ENCODE results near the gene PLPPR4.

PLPPR4 gene

DNA sequence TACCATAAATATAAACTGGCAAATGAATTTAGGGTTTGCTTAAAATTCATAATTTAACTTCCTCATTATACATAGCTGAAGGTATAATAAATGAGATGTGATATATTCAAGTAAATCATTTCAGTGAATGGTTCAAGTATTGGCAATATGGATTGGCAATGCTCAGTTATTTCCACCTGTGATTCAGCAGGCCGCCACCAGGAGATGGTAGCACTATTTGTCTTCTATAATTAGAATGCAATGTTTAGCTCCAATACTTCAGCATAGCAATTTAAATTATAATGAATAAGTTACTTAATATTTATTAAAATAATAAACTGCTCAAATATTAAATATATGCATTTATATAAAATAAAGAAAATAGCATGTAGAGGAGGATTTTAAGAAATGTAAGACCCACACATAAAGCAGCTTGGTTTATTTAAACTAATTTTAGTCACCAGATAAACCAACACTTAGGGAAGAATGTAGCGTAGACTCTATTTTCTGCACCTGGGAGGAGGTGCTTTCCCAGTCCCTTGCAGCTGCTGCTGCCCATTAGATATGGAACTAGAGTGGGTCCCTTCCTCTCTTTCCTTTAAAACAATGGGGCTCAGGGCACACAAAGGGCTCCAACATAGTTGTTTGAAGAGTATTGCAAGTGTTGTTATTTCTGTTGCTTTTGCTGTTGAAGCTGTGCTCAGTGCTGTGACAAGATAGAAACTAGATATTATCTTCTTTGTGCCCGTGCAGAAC lies 62.1 kb downstream of the PLPPR4 start:
- Histone ChIP-seq H2AK5ac (ENCODE audit: low read length) (no peak overlapping the region), H2BK5ac (ENCODE audit: low read depth, low read length, poor library complexity) (no peak overlapping the region)

DNA sequence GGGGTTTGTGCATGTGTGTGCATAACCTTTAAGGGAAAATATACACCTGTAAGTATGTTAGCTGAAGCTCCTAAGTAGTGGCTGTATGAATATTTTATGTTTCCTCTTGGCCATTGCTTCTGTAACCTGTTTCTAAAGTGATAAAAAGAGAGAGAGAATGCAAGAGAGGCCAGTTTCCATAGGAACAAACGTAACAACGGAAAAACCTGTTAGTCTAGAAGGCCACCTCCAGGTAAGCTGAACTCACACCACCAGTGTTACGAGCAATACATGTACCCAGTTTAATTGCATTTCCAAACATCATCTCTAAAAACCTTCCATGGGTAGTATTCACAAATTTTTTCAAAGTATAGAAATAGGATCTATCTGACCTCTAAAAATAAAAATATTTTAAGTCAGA lies 63.1 kb downstream of the PLPPR4 start:
- Histone ChIP-seq H3K9me3 (ENCODE audit: insufficient read depth, low read depth, low read length) (no peaks in the 10 kb centered on the region), H4K8ac (ENCODE audit: low read depth, low read length) (no peak overlapping the region), H3K14ac (ENCODE audit: low read length) (no peak overlapping the region), H2AFZ (ENCODE audit: insufficient read depth, low read length, poor library complexity) (no peak overlapping the region), H2AK5ac (ENCODE audit: low read length) (no peak overlapping the region), H3K79me2 (ENCODE audit: control insufficient read depth, insufficient read depth, low read length, poor library complexity) (no peaks in the 10 kb centered on the region), H2BK120ac (ENCODE audit: insufficient read depth, low read length, poor library complexity) (no peak overlapping the region), H3K36me3 (ENCODE audit: control insufficient read depth in 1 of 2, insufficient read depth in 2 of 2, low read length in 2 of 2) (no peaks in the 10 kb centered on the region), H2BK12ac (ENCODE audit: low read length) (no peak overlapping the region), H3K23ac (ENCODE audit: low read length) (no peak overlapping the region), H3K4me1 (ENCODE audit: control insufficient read depth in 1 of 2, insufficient read depth in 2 of 2, low read length in 2 of 2) (peaks cover 0 to 3% of the 10 kb centered on the region in 2 experiments), H3K27ac (ENCODE audit: low read depth, low read length) (no peak overlapping the region), H3K4me2 (ENCODE audit: low read length) (peak overlapping the region; percentile 27), H2BK5ac (ENCODE audit: low read depth, low read length, poor library complexity) (no peak overlapping the region), H3K9ac (ENCODE audit: low read length) (no peak overlapping the region), H4K12ac (ENCODE audit: low read depth, low read length) (no peak overlapping the region), H3K18ac (ENCODE audit: low read length) (no peak overlapping the region), H3K4ac (ENCODE audit: low read depth, low read length) (no peak overlapping the region), H3K79me1 (ENCODE audit: low read length) (no peaks in the 10 kb centered on the region), H3K4me3 (ENCODE audit: low read depth, low read length) (no peak overlapping the region), H3K27me3 (ENCODE audit: insufficient read depth, low read length) (no peaks in the 10 kb centered on the region), H4K91ac (ENCODE audit: low read depth, low read length) (no peak overlapping the region)
- no CpG with 5 or more reads among the region's 3 CpGs for WGBS (ENCODE audit: extremely low coverage, insufficient coverage, insufficient read length)
- peak; percentile 42 to 86 for DNase-seq

More for the DNA sequence above, 62.1 kb downstream of the PLPPR4 start:
- H4K12ac ChIP-seq (ENCODE audit: low read depth, low read length): no peak overlapping the region
- H2BK120ac ChIP-seq (ENCODE audit: insufficient read depth, low read length, poor library complexity): no peak overlapping the region
- H3K27ac ChIP-seq (ENCODE audit: low read depth, low read length): no peak overlapping the region
- peak in 1 of 2 donors; percentile 10 for DNase-seq
- H3K4me2 ChIP-seq (ENCODE audit: low read length): no peak overlapping the region
- no peak overlapping the region for H2BK12ac ChIP-seq (ENCODE audit: low read length)
- H4K8ac ChIP-seq (ENCODE audit: low read depth, low read length): no peak overlapping the region
- no CpG with 5 or more reads among the region's 3 CpGs for WGBS (ENCODE audit: extremely low coverage, insufficient coverage, insufficient read length)
- no peaks in the 10 kb centered on the region for H3K27me3 ChIP-seq (ENCODE audit: insufficient read depth, low read length)
- H3K9ac ChIP-seq (ENCODE audit: low read length): no peak overlapping the region
- H4K91ac ChIP-seq (ENCODE audit: low read depth, low read length): no peak overlapping the region
- H3K23ac ChIP-seq (ENCODE audit: low read length): no peak overlapping the region
- no peak overlapping the region for H3K4me3 ChIP-seq (ENCODE audit: low read depth, low read length)
- H3K4ac ChIP-seq (ENCODE audit: low read depth, low read length): no peak overlapping the region
- no peaks in the 10 kb centered on the region for H3K79me2 ChIP-seq (ENCODE audit: control insufficient read depth, insufficient read depth, low read length, poor library complexity)
- no peaks in the 10 kb centered on the region for H3K9me3 ChIP-seq (ENCODE audit: insufficient read depth, low read depth, low read length)
- H3K14ac ChIP-seq (ENCODE audit: low read length): no peak overlapping the region
- H3K36me3 ChIP-seq (ENCODE audit: control insufficient read depth in 1 of 2, insufficient read depth in 2 of 2, low read length in 2 of 2): no peaks in the 10 kb centered on the region
- H3K4me1 ChIP-seq (ENCODE audit: control insufficient read depth in 1 of 2, insufficient read depth in 2 of 2, low read length in 2 of 2): peaks cover 0 to 3% of the 10 kb centered on the region in 2 experiments
- no peak overlapping the region for H2AFZ ChIP-seq (ENCODE audit: insufficient read depth, low read length, poor library complexity)
- H3K79me1 ChIP-seq (ENCODE audit: low read length): no peaks in the 10 kb centered on the region
- no peak overlapping the region for H3K18ac ChIP-seq (ENCODE audit: low read length)

DNA sequence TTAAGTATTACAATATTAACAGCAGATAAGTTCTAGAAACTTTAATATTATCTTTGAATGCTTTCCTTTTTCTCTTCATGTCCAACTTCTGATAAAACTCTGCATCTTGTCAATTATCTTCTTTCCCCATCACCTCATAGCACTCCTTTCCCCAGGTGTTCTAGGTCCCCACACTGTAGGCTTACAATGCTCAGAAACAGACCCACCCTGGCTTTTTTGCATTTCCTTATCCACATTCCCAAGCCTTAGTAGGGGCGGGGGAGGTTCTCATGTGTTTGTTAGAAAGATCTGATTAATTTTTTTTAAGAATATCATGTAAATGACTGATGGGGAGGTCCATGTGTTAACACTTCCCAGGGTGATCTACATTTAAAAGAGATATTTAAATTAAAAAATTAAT lies 63.9 kb downstream of the PLPPR4 start:
- H3K14ac ChIP-seq (ENCODE audit: low read length): no peak overlapping the region
- H3K18ac ChIP-seq (ENCODE audit: low read length): no peak overlapping the region
- H3K36me3 ChIP-seq (ENCODE audit: control insufficient read depth in 1 of 2, insufficient read depth in 2 of 2, low read length in 2 of 2): no peaks in the 10 kb centered on the region
- H4K91ac ChIP-seq (ENCODE audit: low read depth, low read length): no peak overlapping the region
- no peak overlapping the region for H4K8ac ChIP-seq (ENCODE audit: low read depth, low read length)
- H2BK12ac ChIP-seq (ENCODE audit: low read length): no peak overlapping the region
- no peaks in the 10 kb centered on the region for H3K27me3 ChIP-seq (ENCODE audit: insufficient read depth, low read length)
- no peaks in the 10 kb centered on the region for H3K79me1 ChIP-seq (ENCODE audit: low read length)
- H3K4me1 ChIP-seq (ENCODE audit: control insufficient read depth in 1 of 2, insufficient read depth in 2 of 2, low read length in 2 of 2): peaks cover 0 to 3% of the 10 kb centered on the region in 2 experiments
- DNase-seq: no peak
- H2AFZ ChIP-seq (ENCODE audit: insufficient read depth, low read length, poor library complexity): no peak overlapping the region
- H3K9me3 ChIP-seq (ENCODE audit: insufficient read depth, low read depth, low read length): no peaks in the 10 kb centered on the region
- no peak overlapping the region for H3K23ac ChIP-seq (ENCODE audit: low read length)
- no peak overlapping the region for H3K9ac ChIP-seq (ENCODE audit: low read length)
- H2BK120ac ChIP-seq (ENCODE audit: insufficient read depth, low read length, poor library complexity): no peak overlapping the region
- H2BK5ac ChIP-seq (ENCODE audit: low read depth, low read length, poor library complexity): no peak overlapping the region
- no peak overlapping the region for H3K4ac ChIP-seq (ENCODE audit: low read depth, low read length)
- no peak overlapping the region for H3K4me3 ChIP-seq (ENCODE audit: low read depth, low read length)
- H4K12ac ChIP-seq (ENCODE audit: low read depth, low read length): no peak overlapping the region
- no peak overlapping the region for H3K4me2 ChIP-seq (ENCODE audit: low read length)
- WGBS (ENCODE audit: extremely low coverage, insufficient coverage, insufficient read length): no CpG with 5 or more reads among the region's 1 CpG
- H3K27ac ChIP-seq (ENCODE audit: low read depth, low read length): no peak overlapping the region
- no peak overlapping the region for H2AK5ac ChIP-seq (ENCODE audit: low read length)
- H3K79me2 ChIP-seq (ENCODE audit: control insufficient read depth, insufficient read depth, low read length, poor library complexity): no peaks in the 10 kb centered on the region

DNA sequence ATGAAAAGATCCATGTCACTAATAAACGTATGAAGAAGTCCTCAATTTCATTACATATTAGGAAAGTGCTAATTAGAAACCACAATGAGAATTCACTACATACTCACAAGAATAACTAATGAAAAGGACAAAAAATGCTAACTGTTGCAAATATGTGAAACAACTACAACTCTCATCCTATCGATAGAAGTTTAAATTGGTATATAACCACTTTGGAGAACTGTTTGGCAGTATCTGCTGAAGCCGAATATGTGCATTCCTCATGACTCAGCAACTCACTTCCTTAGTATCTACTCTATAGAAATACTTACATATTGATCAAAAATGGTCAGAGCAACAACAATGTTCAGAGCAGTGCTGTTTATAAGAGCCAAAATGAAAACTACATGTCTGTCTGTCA lies 66.8 kb downstream of the PLPPR4 start:
- no peak overlapping the region for H4K91ac ChIP-seq (ENCODE audit: low read depth, low read length)
- no CpG with 5 or more reads among the region's 3 CpGs for WGBS (ENCODE audit: extremely low coverage, insufficient coverage, insufficient read length)
- H3K18ac ChIP-seq (ENCODE audit: low read length): no peak overlapping the region
- H4K8ac ChIP-seq (ENCODE audit: low read depth, low read length): no peak overlapping the region
- H3K4ac ChIP-seq (ENCODE audit: low read depth, low read length): no peak overlapping the region
- H2BK120ac ChIP-seq (ENCODE audit: insufficient read depth, low read length, poor library complexity): no peak overlapping the region
- H3K9me3 ChIP-seq (ENCODE audit: insufficient read depth, low read depth, low read length): no peaks in the 10 kb centered on the region
- H3K27ac ChIP-seq (ENCODE audit: low read depth, low read length): no peak overlapping the region
- H3K4me2 ChIP-seq (ENCODE audit: low read length): no peak overlapping the region
- H3K79me2 ChIP-seq (ENCODE audit: control insufficient read depth, insufficient read depth, low read length, poor library complexity): no peaks in the 10 kb centered on the region
- H2AK5ac ChIP-seq (ENCODE audit: low read length): no peak overlapping the region
- H3K4me1 ChIP-seq (ENCODE audit: control insufficient read depth in 1 of 2, insufficient read depth in 2 of 2, low read length in 2 of 2): peaks cover 0 to 3% of the 10 kb centered on the region in 2 experiments
- no peak overlapping the region for H2BK12ac ChIP-seq (ENCODE audit: low read length)
- H4K12ac ChIP-seq (ENCODE audit: low read depth, low read length): no peak overlapping the region
- no peak overlapping the region for H3K4me3 ChIP-seq (ENCODE audit: low read depth, low read length)
- no peak overlapping the region for H2AFZ ChIP-seq (ENCODE audit: insufficient read depth, low read length, poor library complexity)
- DNase-seq: no peak
- no peak overlapping the region for H2BK5ac ChIP-seq (ENCODE audit: low read depth, low read length, poor library complexity)
- no peak overlapping the region for H3K14ac ChIP-seq (ENCODE audit: low read length)
- H3K23ac ChIP-seq (ENCODE audit: low read length): no peak overlapping the region
- H3K79me1 ChIP-seq (ENCODE audit: low read length): no peaks in the 10 kb centered on the region
- no peaks in the 10 kb centered on the region for H3K36me3 ChIP-seq (ENCODE audit: control insufficient read depth in 1 of 2, insufficient read depth in 2 of 2, low read length in 2 of 2)
- H3K9ac ChIP-seq (ENCODE audit: low read length): no peak overlapping the region
- no peaks in the 10 kb centered on the region for H3K27me3 ChIP-seq (ENCODE audit: insufficient read depth, low read length)

Measured in trophoblast cell (in vitro differentiated cells and primary cell).